ENCODE results near the gene NCEH1. TPM values are rescaled to one million over a fixed set of nuclear protein-coding genes. Genes with fewer than 3 reads are reported as not detected.
A peak's percentile ranks its signal among the peaks of the same experiment; 100 is the strongest.

NCEH1 gene
- total and polyA plus RNA-seq, 4 donors: 6.3 to 52.1 (median 10.6) TPM

- WGBS, 2 donors: 27 to 48% methylated on average over 5 of the region's 5 CpGs
Measured at GRCh38 chr3:172716476-172716875, 5.6 kb upstream of the NCEH1 start.

GRCh38 chr3:172713316-172713715, 2.4 kb upstream of the NCEH1 start:
- Histone ChIP-seq H3K27me3 (ENCODE audit: control insufficient read depth in 3 of 3, insufficient read depth in 3 of 3, low read length in 2 of 3) (peaks cover 0 to 3% (median 0%) of the 10 kb centered on the region in 3 donors), H3K9me3 (ENCODE audit: control insufficient read depth in 4 of 4, insufficient read depth in 3 of 4, low read length in 3 of 4) (no peaks in the 10 kb centered on the region), H3K9ac (ENCODE audit: insufficient read depth in 1 of 2, low read length in 2 of 2) (no peak overlapping the region), H3K4me1 (ENCODE audit: control insufficient read depth in 5 of 5, insufficient read depth in 5 of 5, low read length in 5 of 5) (peaks cover 0 to 13% (median 4%) of the 10 kb centered on the region in 5 donors), H3K36me3 (ENCODE audit: control insufficient read depth in 4 of 4, insufficient read depth in 4 of 4, low read length in 4 of 4) (no peaks in the 10 kb centered on the region), H3K4me3 (no peak overlapping the region), H3K27ac (ENCODE audit: low read depth in 1 of 2, low read length in 1 of 2) (no peak overlapping the region)
- DNase-seq: no peak
- WGBS, 2 donors: 84 to 91% methylated on average over 3 of the region's 3 CpGs
- no peak for ATAC-seq (ENCODE audit: insufficient read depth, low FRiP score)
- no peak for TF ChIP-seq CTCF (IDR thresholded peaks at IDR 0.05; ENCODE audit: control extremely low read depth, extremely low read depth)

More at GRCh38 chr3:172716476-172716875, 5.6 kb upstream of the NCEH1 start:
- no peak overlapping the region for H3K27ac ChIP-seq (ENCODE audit: low read depth in 1 of 2, low read length in 1 of 2)
- TF ChIP-seq CTCF (IDR thresholded peaks at IDR 0.05; ENCODE audit: control extremely low read depth, extremely low read depth): no peak
- peak; percentile 62 for ATAC-seq (ENCODE audit: insufficient read depth, low FRiP score)
- H3K36me3 ChIP-seq (ENCODE audit: control insufficient read depth in 4 of 4, insufficient read depth in 4 of 4, low read length in 4 of 4): no peaks in the 10 kb centered on the region
- H3K9ac ChIP-seq (ENCODE audit: insufficient read depth in 1 of 2, low read length in 2 of 2): no peak overlapping the region
- H3K4me1 ChIP-seq (ENCODE audit: control insufficient read depth in 5 of 5, insufficient read depth in 5 of 5, low read length in 5 of 5): peaks cover 0 to 1% (median 0%) of the 10 kb centered on the region in 5 donors
- H3K27me3 ChIP-seq (ENCODE audit: control insufficient read depth in 3 of 3, insufficient read depth in 3 of 3, low read length in 2 of 3): no peaks in the 10 kb centered on the region
- H3K4me3 ChIP-seq: no peak overlapping the region
- no peaks in the 10 kb centered on the region for H3K9me3 ChIP-seq (ENCODE audit: control insufficient read depth in 4 of 4, insufficient read depth in 3 of 4, low read length in 3 of 4)
- DNase-seq: peak in 1 of 3 donors; percentile 15

GRCh38 chr3:172711454-172711795, 558 bp upstream of the NCEH1 start:
- DNase-seq: no peak
- 31 to 39% methylated on average over 2 of the region's 2 CpGs for WGBS, 2 donors
- peak; percentile 5 for ATAC-seq (ENCODE audit: insufficient read depth, low FRiP score)
- H3K9me3 ChIP-seq (ENCODE audit: control insufficient read depth in 4 of 4, insufficient read depth in 3 of 4, low read length in 3 of 4): no peaks in the 10 kb centered on the region
- no peak for TF ChIP-seq CTCF (IDR thresholded peaks at IDR 0.05; ENCODE audit: control extremely low read depth, extremely low read depth)
- peak overlapping the region in 1 of 2 donors; percentile 63 for H3K9ac ChIP-seq (ENCODE audit: insufficient read depth in 1 of 2, low read length in 2 of 2)
- H3K27ac ChIP-seq (ENCODE audit: low read depth in 1 of 2, low read length in 1 of 2): peak overlapping the region; percentile 90
- H3K4me1 ChIP-seq (ENCODE audit: control insufficient read depth in 5 of 5, insufficient read depth in 5 of 5, low read length in 5 of 5): peaks cover 0 to 13% (median 4%) of the 10 kb centered on the region in 5 donors
- peaks cover 0 to 3% (median 0%) of the 10 kb centered on the region in 3 donors for H3K27me3 ChIP-seq (ENCODE audit: control insufficient read depth in 3 of 3, insufficient read depth in 3 of 3, low read length in 2 of 3)
- H3K4me3 ChIP-seq: no peak overlapping the region
- no peaks in the 10 kb centered on the region for H3K36me3 ChIP-seq (ENCODE audit: control insufficient read depth in 4 of 4, insufficient read depth in 4 of 4, low read length in 4 of 4)

Measured in lung (tissue), 12 donors.